Lower lobe of right lung (tissue), 2 donors: Measurements from ENCODE around the gene PLD6. TPM values are rescaled to one million over a fixed set of nuclear protein-coding genes. Genes with fewer than 3 reads are reported as not detected.

ENCODE experiments used
- ATAC-seq, 2 donors: fragments of 200-7000 bp; cut with Tn5 transposase; one replicate each; pipeline ENCODE4 v1.9.1; 2020 to 2022; ENCODE audit warnings: mild to moderate bottlenecking in 2 of 2, moderate library complexity in 2 of 2
- DNase-seq: peaks from one replicate; pipeline ENCODE4 v3.0.0-alpha.2; 2020
- H3K27ac ChIP-seq: fragments of 200-600 bp; one replicate; pipeline ENCODE4 v1.8.0; 2022
- H3K27me3 ChIP-seq: fragments of 200-600 bp; one replicate; pipeline ENCODE4 v1.8.0; 2022; ENCODE audit warnings: low read depth
- H3K36me3 ChIP-seq: fragments of 200-600 bp; one replicate; pipeline ENCODE4 v1.8.0; 2022; ENCODE audit warnings: mild to moderate bottlenecking
- H3K4me1 ChIP-seq: fragments of 200-600 bp; one replicate; pipeline ENCODE4 v1.8.0; 2022
- H3K4me3 ChIP-seq: fragments of 200-600 bp; one replicate; pipeline ENCODE4 v1.8.0; 2022; ENCODE audit warnings: mild to moderate bottlenecking
- H3K9me3 ChIP-seq: fragments of 200-600 bp; one replicate; pipeline ENCODE4 v1.8.0; 2022
- intact Hi-C: fragments of 100-400 bp; cut with DNase I; formaldehyde crosslinking; loops from one replicate; pipeline ENCODE4 v1.11.0; 2022
- total RNA-seq: library from RNA; stranded (reverse); fragmentation: NEBNext Ultra II Directional; extraction: Animal tissue kit (Norgen Biotek cat#: 25700); gene quantifications from one replicate; pipeline ENCODE4 v1.2.1, GENCODE V29; 2021
- TF ChIP-seq, protein P1 (sequence below): fragments of 200-600 bp; IDR thresholded peaks from one replicate; pipeline ENCODE4 v1.8.0; 2022; ENCODE audit warnings: antibody characterized with exemption, mild to moderate bottlenecking
- donor health status: DM: no; HTN: yes; CAD: no; lungs with severe emphysema.

Gene PLD6
- total RNA-seq, 1 donor from 2014 or later, result 3.8 TPM

DNA sequence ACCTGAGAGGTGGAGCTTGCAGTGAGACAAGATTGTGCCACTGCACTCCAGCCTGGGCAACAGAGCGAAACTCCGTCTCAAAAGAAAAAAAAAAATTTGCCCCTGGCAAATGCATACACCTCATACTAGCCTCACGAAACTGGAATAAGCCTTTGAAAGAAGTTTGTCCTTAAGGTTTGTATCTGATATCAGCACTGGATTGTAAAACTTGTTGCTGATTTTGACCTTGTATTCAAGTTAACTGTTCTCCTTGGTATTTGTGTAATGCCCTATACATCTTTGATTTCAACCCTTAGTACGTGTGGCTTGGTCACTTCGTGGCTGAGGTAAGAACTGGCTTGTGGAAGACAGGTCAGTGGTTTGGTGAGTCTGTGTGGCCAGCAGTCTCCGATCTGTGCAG lies 37.0 kb upstream of the PLD6 start:
- H3K4me3 ChIP-seq, result no peak overlapping the region
- DNase-seq, result no peak

DNA sequence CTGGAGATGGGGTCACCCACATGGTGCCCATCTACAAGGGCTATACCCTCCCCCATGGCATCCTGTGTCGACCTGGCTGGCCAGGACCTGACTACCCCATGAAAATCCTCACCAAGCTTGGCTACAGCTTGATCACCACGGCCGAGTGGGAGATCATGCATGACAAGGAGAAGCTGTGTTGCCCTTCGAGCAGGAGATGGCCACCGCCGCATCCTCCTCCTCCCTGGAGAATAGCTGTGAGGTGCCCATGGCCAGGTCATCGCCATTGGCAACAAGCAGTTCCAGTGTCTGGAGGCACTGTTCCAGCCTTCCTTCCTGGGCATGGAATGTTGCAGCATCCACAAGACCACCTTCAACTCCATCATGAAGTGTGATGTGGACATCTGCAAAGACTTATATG lies 36.1 kb upstream of the PLD6 start:
- TF ChIP-seq, protein P1, sequence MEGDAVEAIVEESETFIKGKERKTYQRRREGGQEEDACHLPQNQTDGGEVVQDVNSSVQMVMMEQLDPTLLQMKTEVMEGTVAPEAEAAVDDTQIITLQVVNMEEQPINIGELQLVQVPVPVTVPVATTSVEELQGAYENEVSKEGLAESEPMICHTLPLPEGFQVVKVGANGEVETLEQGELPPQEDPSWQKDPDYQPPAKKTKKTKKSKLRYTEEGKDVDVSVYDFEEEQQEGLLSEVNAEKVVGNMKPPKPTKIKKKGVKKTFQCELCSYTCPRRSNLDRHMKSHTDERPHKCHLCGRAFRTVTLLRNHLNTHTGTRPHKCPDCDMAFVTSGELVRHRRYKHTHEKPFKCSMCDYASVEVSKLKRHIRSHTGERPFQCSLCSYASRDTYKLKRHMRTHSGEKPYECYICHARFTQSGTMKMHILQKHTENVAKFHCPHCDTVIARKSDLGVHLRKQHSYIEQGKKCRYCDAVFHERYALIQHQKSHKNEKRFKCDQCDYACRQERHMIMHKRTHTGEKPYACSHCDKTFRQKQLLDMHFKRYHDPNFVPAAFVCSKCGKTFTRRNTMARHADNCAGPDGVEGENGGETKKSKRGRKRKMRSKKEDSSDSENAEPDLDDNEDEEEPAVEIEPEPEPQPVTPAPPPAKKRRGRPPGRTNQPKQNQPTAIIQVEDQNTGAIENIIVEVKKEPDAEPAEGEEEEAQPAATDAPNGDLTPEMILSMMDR, result no peak
- peaks cover 5% of the 10 kb centered on the region for H3K4me1 ChIP-seq
- DNase-seq, result no peak
- no peaks in the 10 kb centered on the region for H3K27me3 ChIP-seq
- no peak overlapping the region for H3K4me3 ChIP-seq
- H3K27ac ChIP-seq, result no peak overlapping the region
- H3K9me3 ChIP-seq, result no peaks in the 10 kb centered on the region
- peaks cover 20% of the 10 kb centered on the region for H3K36me3 ChIP-seq
- ATAC-seq, result no peak
- intact Hi-C loops, result no loop called here

More for the DNA sequence above, 37.0 kb upstream of the PLD6 start:
- H3K27me3 ChIP-seq, result no peaks in the 10 kb centered on the region
- intact Hi-C loops, result no loop called here
- TF ChIP-seq, protein P1, result no peak
- H3K4me1 ChIP-seq, result peaks cover 2% of the 10 kb centered on the region
- no peak overlapping the region for H3K27ac ChIP-seq
- no peak for ATAC-seq
- no peaks in the 10 kb centered on the region for H3K9me3 ChIP-seq
- peaks cover 30% of the 10 kb centered on the region for H3K36me3 ChIP-seq

DNA sequence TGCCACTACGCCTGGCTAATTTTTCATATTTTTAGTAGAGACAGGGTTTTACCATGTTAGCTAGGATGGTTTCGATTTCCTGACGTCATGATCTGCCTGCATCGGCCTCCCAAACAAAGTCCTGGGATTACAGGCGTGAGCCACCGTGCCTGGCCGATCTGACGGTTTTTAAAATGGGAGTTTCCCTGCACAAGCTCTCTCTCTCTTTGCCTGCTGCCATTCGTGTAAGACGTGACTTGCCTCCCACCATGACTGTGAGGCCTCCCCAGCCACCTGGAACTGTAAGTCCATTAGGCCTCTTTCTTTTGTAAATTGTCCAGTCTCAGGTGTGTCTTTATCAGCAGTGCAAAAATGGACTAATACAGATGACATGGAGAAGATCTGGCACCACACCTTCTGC lies 35.5 kb upstream of the PLD6 start:
- intact Hi-C loops, result no loop called here
- H3K4me3 ChIP-seq, result no peak overlapping the region
- H3K36me3 ChIP-seq, result peaks cover 14% of the 10 kb centered on the region
- no peak for ATAC-seq
- H3K4me1 ChIP-seq, result peaks cover 5% of the 10 kb centered on the region
- H3K27me3 ChIP-seq, result no peaks in the 10 kb centered on the region
- TF ChIP-seq, protein P1, result no peak
- no peaks in the 10 kb centered on the region for H3K9me3 ChIP-seq
- no peak for DNase-seq
- H3K27ac ChIP-seq, result no peak overlapping the region

DNA sequence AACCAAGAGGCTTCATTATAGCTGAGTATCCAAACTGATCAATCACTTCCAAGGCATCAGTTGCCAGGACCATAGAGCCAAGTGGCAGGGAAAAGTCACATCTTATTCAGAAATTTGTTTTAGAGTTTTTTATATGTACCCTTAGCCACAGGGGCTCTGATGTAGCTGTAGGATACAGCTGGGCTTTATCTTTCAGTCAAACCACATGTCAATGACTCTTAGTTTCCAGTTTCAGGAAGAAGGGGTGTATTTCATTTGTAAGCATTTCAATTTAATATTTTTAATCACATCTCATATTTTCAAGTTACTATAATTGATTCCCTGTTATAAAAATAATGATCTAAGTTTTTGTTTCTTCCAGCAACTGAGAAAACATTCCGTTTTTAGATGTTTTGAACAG lies 33.7 kb upstream of the PLD6 start:
- Histone ChIP-seq H3K9me3 (no peaks in the 10 kb centered on the region), H3K36me3 (no peaks in the 10 kb centered on the region), H3K27me3 (no peaks in the 10 kb centered on the region), H3K4me1 (peaks cover 21% of the 10 kb centered on the region), H3K27ac (no peak overlapping the region), H3K4me3 (no peak overlapping the region)
- DNase-seq (no peak), ATAC-seq (no peak)
- TF ChIP-seq, protein P1, result no peak
- intact Hi-C loops, result no loop called here

DNA sequence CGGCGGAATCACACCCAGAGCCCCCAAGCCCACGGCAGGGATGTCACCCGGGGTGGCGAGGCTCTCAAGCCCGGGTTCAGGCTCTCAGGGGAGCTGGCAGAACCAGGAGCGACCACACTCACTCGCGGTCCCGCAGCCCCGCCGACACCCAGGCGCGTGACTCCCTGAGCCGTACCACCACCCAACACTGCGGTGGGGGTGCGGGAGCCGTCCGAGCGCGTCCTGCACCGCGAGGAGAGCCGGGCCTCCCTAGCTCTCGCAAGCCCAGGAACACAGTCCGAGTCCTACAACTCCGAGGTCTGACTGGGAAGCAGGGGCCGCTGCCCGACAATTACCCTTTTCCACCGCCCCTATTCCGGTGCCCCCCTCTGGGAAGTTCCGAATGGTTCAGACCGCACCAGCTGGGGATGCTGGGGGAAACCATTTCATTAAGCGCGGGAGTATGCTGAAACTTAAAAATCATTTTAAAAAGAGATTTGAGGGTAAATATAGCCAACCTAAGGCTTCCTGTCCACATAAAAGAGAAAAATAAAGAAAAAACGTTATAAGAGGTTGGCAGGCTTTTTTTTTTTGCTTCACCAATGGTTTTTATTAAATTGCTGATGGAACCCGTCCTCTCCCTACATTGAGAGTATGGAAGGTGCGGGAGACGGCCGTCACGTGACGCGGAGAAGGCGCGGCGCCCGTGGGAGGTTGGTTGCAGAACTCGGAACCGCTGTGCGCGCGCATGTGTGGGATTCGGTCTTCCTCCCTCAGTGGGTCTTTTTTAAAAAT lies 31.1 kb upstream of the PLD6 start, which contains the start of gene FLCN:
TSS of gene FLCN (minus strand) at position 143 of the 774 bp plus-strand sequence. CDS start 9,031 bp downstream, outside the sequence.
- intact Hi-C loops, result no loop called here
- no peaks in the 10 kb centered on the region for H3K9me3 ChIP-seq
- TF ChIP-seq, protein P1, result no peak
- H3K4me1 ChIP-seq, result peaks cover 29% of the 10 kb centered on the region
- no peaks in the 10 kb centered on the region for H3K27me3 ChIP-seq
- peaks cover 9% of the 10 kb centered on the region for H3K36me3 ChIP-seq
- DNase-seq (peak; percentile 96), ATAC-seq (peak; percentile 95 to 96)
- H3K27ac ChIP-seq, result peak within 1 kb of the TSS; percentile 100
- H3K4me3 ChIP-seq, result peak within 1 kb of the TSS; percentile 100
